NB4 (cell line): ENCODE measurements around the gene OSM.

Experiments
- DNase-seq: peaks from one replicate; pipeline ENCODE4 v3.0.0; 2010; ENCODE audit warnings: low read depth
- H3K4me3 ChIP-seq: one replicate; pipeline ENCODE4 v1.5.1; 2011; ENCODE audit warnings: mild to moderate bottlenecking, low read depth, low read length, moderate library complexity
- CTCF ChIP-seq: IDR thresholded peaks from one replicate; pipeline ENCODE4 v1.5.1; 2012; ENCODE audit warnings: low read depth, low read length
- MAX ChIP-seq: IDR thresholded peaks from 2 replicates; pipeline ENCODE4 v1.6.1; 2011; ENCODE audit warnings: low read depth, low read length
- MYC ChIP-seq: IDR thresholded peaks from 2 replicates; pipeline ENCODE4 v1.6.1; 2011; ENCODE audit warnings: low read depth, low read length
- POLR2A ChIP-seq: IDR thresholded peaks from 2 replicates; pipeline ENCODE4 v1.6.1; 2011; ENCODE audit warnings: mild to moderate bottlenecking; ENCODE audit not compliant: insufficient read length; ENCODE audit errors: extremely low read depth

Gene OSM

GRCh38 chr22:30294830-30295229, 28.2 kb upstream of the OSM start:
- no peak overlapping the region for H3K4me3 ChIP-seq
- TF ChIP-seq MYC (no peak), CTCF (no peak), MAX (no peak), POLR2A (no peak)
- no peak for DNase-seq

- no peak for DNase-seq
- TF ChIP-seq POLR2A (no peak), MYC (no peak), MAX (no peak), CTCF (no peak)
- H3K4me3 ChIP-seq, result no peak overlapping the region
These were observed 27.4 kb upstream of the OSM start for GRCh38 chr22:30294066-30294465.

- H3K4me3 ChIP-seq, result no peak overlapping the region
- DNase-seq, result no peak
- no peak for TF ChIP-seq POLR2A
- TF ChIP-seq MYC, result no peak
- TF ChIP-seq CTCF, result no peak
- TF ChIP-seq MAX, result no peak
These were observed 26.4 kb upstream of the OSM start for GRCh38 chr22:30293026-30293425.

- no peak overlapping the region for H3K4me3 ChIP-seq
- TF ChIP-seq MAX (no peak), MYC (no peak), CTCF (no peak), POLR2A (no peak)
- no peak for DNase-seq
These were observed 25.7 kb upstream of the OSM start for GRCh38 chr22:30292069-30292970.

- TF ChIP-seq POLR2A (no peak), MAX (no peak), CTCF (no peak), MYC (no peak)
- H3K4me3 ChIP-seq, result no peak overlapping the region
- DNase-seq, result no peak
These were observed 24.6 kb upstream of the OSM start for GRCh38 chr22:30291058-30291892.
